NOMO-1 treated with dmso at 0.1 percent for 144 hours (cell line): ENCODE measurements around the gene SUCNR1.
"Not testable (repeated sequence)": the region's sequence is repeated elsewhere in the genome, so short reads cannot be mapped to it uniquely, and the experiment has no call there.

Experiments
- DNase-seq: peaks from one replicate; lab custom pipeline; 2025; ENCODE audit not compliant: unreplicated experiment; lab: John Stamatoyannopoulos, UW

Gene SUCNR1

GRCh38 chr3:151873398-151873797 is at the start of gene SUCNR1:
Gene SUCNR1, plus strand, starts transcription at chr3:151873643. Its CDS starts 6,250 bp downstream, at chr3:151879893.
- DNase-seq = no peak

GRCh38 chr3:151827816-151828215 is 45.6 kb upstream of the SUCNR1 start:
- DNase-seq = no peak

- no peak for DNase-seq
These were observed 37.5 kb upstream of the SUCNR1 start for GRCh38 chr3:151835751-151836525.

GRCh38 chr3:151837057-151837456 is 36.4 kb upstream of the SUCNR1 start:
- peak; percentile 40 for DNase-seq

GRCh38 chr3:151838574-151839312 is 34.7 kb upstream of the SUCNR1 start:
- peak; percentile 85 for DNase-seq

- DNase-seq = no peak
These were observed 34.2 kb upstream of the SUCNR1 start for GRCh38 chr3:151839313-151839631.

- DNase-seq = no peak
These were observed 31.6 kb upstream of the SUCNR1 start for GRCh38 chr3:151841801-151842200.

GRCh38 chr3:151843275-151843674 is 30.2 kb upstream of the SUCNR1 start:
- no peak for DNase-seq

GRCh38 chr3:151845306-151845905 is 28.0 kb upstream of the SUCNR1 start:
- DNase-seq = no peak

- not testable (repeated sequence) for DNase-seq
These were observed 23.4 kb upstream of the SUCNR1 start for GRCh38 chr3:151850065-151850464.

GRCh38 chr3:151852074-151852811 is 21.2 kb upstream of the SUCNR1 start:
- DNase-seq = no peak

GRCh38 chr3:151856118-151856517 is 17.3 kb upstream of the SUCNR1 start:
- no peak for DNase-seq

- no peak for DNase-seq
These were observed 16.8 kb upstream of the SUCNR1 start for GRCh38 chr3:151856641-151857040.

- DNase-seq = no peak
These were observed 14.2 kb upstream of the SUCNR1 start for GRCh38 chr3:151859233-151859673.

- no peak for DNase-seq
These were observed 13.5 kb upstream of the SUCNR1 start for GRCh38 chr3:151859905-151860304.

- no peak for DNase-seq
These were observed 9.8 kb upstream of the SUCNR1 start for GRCh38 chr3:151863611-151864010.

GRCh38 chr3:151864423-151865101 is 8.9 kb upstream of the SUCNR1 start:
- DNase-seq = peak; percentile 38

- no peak for DNase-seq
These were observed 6.6 kb upstream of the SUCNR1 start for GRCh38 chr3:151866711-151867410.

GRCh38 chr3:151867666-151868065 is 5.8 kb upstream of the SUCNR1 start:
- no peak for DNase-seq

GRCh38 chr3:151869181-151869580 is 4.3 kb upstream of the SUCNR1 start:
- no peak for DNase-seq
